ENCODE measurements around the gene CXCL16.
"Not testable (repeated sequence)": the region's sequence is repeated elsewhere in the genome, so short reads cannot be mapped to it uniquely, and the experiment has no call there.

CXCL16 gene

GRCh38 chr17:4690745-4691144, 49.0 kb downstream of the CXCL16 start:
- Histone ChIP-seq H2AFZ (ENCODE audit: low read length) (no peak overlapping the region), H3K4me1 (ENCODE audit: low read length) (no peaks in the 10 kb centered on the region), H3K27ac (ENCODE audit: low read length) (no peak overlapping the region), H3K9ac (ENCODE audit: low read length) (no peak overlapping the region), H3K27me3 (replicated peaks; ENCODE audit: insufficient read depth, low read length) (no peaks in the 10 kb centered on the region), H3K4me2 (ENCODE audit: low read depth, low read length) (no peak overlapping the region), H3F3A (ENCODE audit: insufficient read depth, low read length) (no peaks in the 10 kb centered on the region), H3K79me2 (ENCODE audit: low read length) (peaks cover 67% of the 10 kb centered on the region), H3K9me3 (replicated peaks; ENCODE audit: insufficient read depth, low read length) (no peaks in the 10 kb centered on the region), H3K9me2 (replicated peaks; ENCODE audit: insufficient read depth, low read length) (no peaks in the 10 kb centered on the region), H3K36me3 (replicated peaks; ENCODE audit: insufficient read depth, low read length) (no peaks in the 10 kb centered on the region), H4K20me1 (ENCODE audit: insufficient read depth, low read length) (0 out of 2 replicates have a peak, but pooled peaks cover 3% of the 10 kb centered on the region), H3K4me3 (ENCODE audit: low read length) (no peak overlapping the region)
- DNase-seq = no peak
- TF ChIP-seq CTCF (IDR thresholded peaks at IDR 0.05; ENCODE audit: low read length) = no peak

GRCh38 chr17:4689872-4690271, 49.9 kb downstream of the CXCL16 start:
- not testable (repeated sequence) for H3K4me3 ChIP-seq (ENCODE audit: low read length); H3K36me3 ChIP-seq (replicated peaks; ENCODE audit: insufficient read depth, low read length); H3F3A ChIP-seq (ENCODE audit: insufficient read depth, low read length); H3K27me3 ChIP-seq (replicated peaks; ENCODE audit: insufficient read depth, low read length); H3K4me1 ChIP-seq (ENCODE audit: low read length); H3K9me2 ChIP-seq (replicated peaks; ENCODE audit: insufficient read depth, low read length); H3K4me2 ChIP-seq (ENCODE audit: low read depth, low read length); H3K9me3 ChIP-seq (replicated peaks; ENCODE audit: insufficient read depth, low read length); DNase-seq; H3K27ac ChIP-seq (ENCODE audit: low read length); H2AFZ ChIP-seq (ENCODE audit: low read length); H4K20me1 ChIP-seq (ENCODE audit: insufficient read depth, low read length); H3K9ac ChIP-seq (ENCODE audit: low read length)
- H3K79me2 ChIP-seq (ENCODE audit: low read length) = peaks cover 61% of the 10 kb centered on the region

GRCh38 chr17:4683739-4684138, 56.0 kb downstream of the CXCL16 start:
- not testable (repeated sequence) for H3K36me3 ChIP-seq (replicated peaks; ENCODE audit: insufficient read depth, low read length); H3F3A ChIP-seq (ENCODE audit: insufficient read depth, low read length); H4K20me1 ChIP-seq (ENCODE audit: insufficient read depth, low read length); H3K9ac ChIP-seq (ENCODE audit: low read length); H3K4me2 ChIP-seq (ENCODE audit: low read depth, low read length); H3K4me3 ChIP-seq (ENCODE audit: low read length); H3K27me3 ChIP-seq (replicated peaks; ENCODE audit: insufficient read depth, low read length); DNase-seq; H3K27ac ChIP-seq (ENCODE audit: low read length); H3K9me2 ChIP-seq (replicated peaks; ENCODE audit: insufficient read depth, low read length); H3K4me1 ChIP-seq (ENCODE audit: low read length); H3K9me3 ChIP-seq (replicated peaks; ENCODE audit: insufficient read depth, low read length); H2AFZ ChIP-seq (ENCODE audit: low read length)
- H3K79me2 ChIP-seq (ENCODE audit: low read length) = peaks cover 16% of the 10 kb centered on the region
